Adipose tissue (tissue), 3 donors: Measurements from ENCODE around the gene MYPOP. TPM values are rescaled to one million over a fixed set of nuclear protein-coding genes. Genes with fewer than 3 reads are reported as not detected.

Source experiments
- H3K27ac ChIP-seq: one replicate; pipeline ENCODE4 v1.5.1; 2013; ENCODE audit warnings: low read depth, low read length
- WGBS, 3 donors: extraction: QIAGEN DNeasy Blood & Tissue Kit; methylation state at CpG; one replicate each; pipeline ENCODE4 v1.1.7; 2013; 5-methylcytosine and 5-hydroxymethylcytosine counted together
- polyA plus RNA-seq, 3 donors: library from polyadenylated mRNA; stranded (reverse); fragments of 200-250 nt; gene quantifications; one replicate each; pipeline ENCODE4 v1.2.3, GENCODE V29; 2013
- donor health status: healthy with polysubstance abuse.
- donor health status: Bipolar disorder and iron deficiency.
- donor health status: healthy.

Gene MYPOP, protein sequence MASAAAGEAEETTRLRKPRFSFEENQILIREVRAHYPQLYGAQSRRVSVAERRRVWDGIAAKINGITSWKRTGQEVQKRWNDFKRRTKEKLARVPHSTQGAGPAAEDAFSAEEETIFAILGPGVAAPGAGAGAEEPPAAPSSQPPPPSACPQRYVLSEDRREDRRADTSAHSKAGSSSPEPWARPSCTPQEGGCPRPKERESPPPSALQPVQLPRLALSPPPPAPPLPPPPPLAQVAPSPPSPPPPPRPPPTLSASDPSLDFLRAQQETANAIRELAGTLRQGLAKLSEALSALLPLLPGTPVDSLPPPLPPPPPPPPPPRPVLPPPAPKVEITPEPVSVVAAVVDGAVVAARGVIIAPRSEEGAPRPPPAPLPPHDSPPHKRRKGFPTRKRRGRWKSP
- polyA plus RNA-seq, result 1 to 10 TPM; 2.9 to 3.4 (median 3.4) TPM

DNA sequence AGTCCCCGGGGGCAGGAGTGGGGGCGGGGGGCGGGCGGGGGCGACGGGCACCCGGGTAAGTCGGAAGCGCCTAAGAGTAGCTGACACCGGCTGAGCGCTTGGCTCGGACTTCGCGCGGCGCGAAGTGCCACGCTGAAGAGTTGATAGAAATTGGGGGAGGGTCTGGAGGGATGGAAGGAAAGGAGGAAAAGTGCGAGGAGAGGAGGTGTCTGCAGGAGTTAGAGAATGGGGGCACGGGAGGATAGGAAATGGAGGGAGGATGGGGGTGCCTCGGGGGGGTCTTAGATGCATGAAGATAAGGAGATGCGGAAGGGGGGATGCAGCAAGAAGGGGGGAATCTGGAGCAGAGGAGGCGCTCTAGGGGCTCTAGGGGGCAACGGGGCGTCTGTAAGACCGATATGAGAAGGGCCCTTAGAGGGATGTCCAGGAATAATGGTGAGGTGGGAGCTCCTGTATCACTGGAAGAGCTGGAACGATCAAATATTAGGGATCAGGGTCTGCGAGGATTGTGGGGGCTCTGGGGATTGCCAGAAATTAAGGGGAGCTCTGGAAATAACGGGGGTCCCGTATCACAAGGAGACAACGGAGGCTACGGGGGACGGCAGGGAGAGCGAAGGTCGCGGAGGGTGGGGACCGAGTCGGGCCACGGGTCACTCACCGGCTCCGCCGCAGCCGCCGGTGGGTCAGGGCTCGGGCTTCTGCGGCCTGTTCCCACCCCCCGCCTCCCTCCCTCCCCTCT, at the start of gene MYPOP:
MYPOP (minus strand) TSS at position 702 of the 739 bp plus-strand sequence. CDS start 840 bp downstream, outside the sequence.
- 0 to 1% (median 1%) methylated on average over 35 to 47 of the region's 47 CpGs for WGBS, 3 donors
- H3K27ac ChIP-seq, result no peak within 1 kb of the TSS

DNA sequence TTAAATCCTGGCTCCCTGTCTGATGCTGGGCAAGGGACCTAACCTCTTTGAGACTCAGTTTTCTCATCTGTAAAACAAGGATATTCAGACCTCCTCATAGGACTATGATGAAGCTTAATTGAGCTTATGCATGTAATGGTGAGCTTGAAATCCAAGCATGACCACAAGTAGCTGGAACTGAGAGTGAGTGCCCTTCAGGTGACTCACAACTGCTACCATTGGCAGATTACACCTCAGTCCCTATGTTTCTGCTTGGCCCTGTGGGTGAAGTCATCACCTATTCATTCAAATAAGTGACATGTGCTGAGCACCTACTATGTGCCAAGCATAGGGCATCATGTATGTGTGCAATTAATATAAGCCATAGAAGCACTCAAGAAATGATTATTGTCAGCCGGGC, 45.5 kb upstream of the MYPOP start:
- WGBS, 3 donors, result 86 to 100% (median 100%) methylated on average over 1 of the region's 1 CpG

DNA sequence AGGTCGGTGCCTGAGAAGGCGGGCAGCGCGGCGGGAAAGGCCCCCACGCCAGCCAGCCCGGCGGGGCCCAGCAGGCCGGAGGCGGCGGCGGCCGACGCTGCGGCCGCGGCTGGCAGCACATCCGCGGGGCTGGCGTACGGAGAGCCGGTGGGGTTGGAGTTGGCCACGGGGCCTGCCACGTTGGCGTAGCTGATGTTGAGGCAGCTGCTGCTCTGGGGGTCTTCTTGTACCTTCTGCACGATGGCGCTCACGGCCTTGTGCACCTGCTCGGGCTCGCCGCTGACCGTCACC, 38.0 kb upstream of the MYPOP start:
- H3K27ac ChIP-seq, result no peak overlapping the region
- 53 to 68% (median 66%) methylated on average over 25 to 32 of the region's 32 CpGs for WGBS, 3 donors

More for the DNA sequence above, 45.5 kb upstream of the MYPOP start:
- H3K27ac ChIP-seq, result no peak overlapping the region

DNA sequence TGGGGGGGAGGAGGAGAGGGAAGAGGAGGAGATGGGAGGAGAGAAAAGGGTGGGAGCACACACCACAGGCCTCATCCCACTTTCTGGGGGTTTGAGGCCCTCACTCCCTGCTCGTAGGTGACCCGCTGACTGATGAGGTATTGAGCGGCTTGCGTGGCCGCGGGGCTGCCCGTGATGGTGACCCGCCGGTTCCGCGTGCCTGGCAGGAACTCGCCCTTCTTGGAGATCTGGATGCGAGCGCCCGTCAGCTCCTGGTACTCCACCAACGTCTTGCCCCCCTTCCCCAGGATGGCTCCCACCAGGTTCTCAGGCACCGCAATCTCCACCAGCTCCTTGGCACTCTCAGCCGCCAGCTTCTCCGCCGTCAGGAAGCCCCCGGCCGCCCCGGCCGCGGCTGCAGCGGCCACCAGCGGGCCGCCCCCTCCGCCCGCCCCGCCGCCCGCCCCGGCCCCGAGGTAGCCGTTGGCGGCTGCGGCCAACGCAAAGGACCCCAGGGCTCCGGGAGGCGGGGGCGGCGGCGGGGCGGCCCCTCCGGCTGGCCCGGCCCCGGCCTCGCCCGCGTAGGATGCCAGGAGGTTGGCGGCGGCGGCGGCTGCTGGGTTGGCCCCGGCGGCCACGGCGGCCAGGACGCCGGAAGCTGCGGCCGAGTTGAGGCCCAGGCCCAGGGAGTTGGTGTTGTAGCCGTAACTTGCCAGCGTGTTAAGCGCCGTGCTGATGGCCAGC, 37.5 kb upstream of the MYPOP start:
- H3K27ac ChIP-seq, result no peak overlapping the region
- WGBS, 3 donors, result 21 to 52% (median 46%) methylated on average over 53 to 67 of the region's 67 CpGs

DNA sequence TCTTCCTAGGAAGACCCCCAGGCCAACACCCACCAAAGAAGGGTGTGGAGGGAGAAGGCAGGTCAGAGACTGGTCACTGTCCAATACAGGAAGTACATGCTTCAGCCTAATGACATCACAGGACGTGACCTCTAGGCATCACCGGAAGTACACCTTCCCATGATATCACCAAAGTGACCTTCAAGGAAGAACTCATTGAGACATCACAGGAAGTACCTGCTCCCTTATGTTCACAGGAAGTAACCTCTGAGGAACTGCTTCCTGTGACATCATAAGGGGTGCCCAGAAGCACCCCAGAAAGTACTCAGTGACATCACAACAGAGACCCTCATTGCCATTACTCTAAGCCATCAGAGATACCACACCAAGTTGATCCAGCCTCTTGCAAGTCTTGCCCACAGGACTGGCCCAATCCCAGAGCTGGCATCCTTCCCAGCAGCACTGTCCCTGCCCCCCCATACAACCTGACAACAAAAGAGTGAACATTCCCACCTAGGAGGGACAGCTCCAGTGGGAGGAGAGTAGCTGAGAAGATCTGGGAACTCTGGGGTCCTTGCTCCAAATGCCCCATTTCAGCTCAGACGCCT, 36.4 kb upstream of the MYPOP start:
- H3K27ac ChIP-seq, result no peak overlapping the region
- 66 to 85% (median 70%) methylated on average over 3 of the region's 3 CpGs for WGBS, 3 donors

DNA sequence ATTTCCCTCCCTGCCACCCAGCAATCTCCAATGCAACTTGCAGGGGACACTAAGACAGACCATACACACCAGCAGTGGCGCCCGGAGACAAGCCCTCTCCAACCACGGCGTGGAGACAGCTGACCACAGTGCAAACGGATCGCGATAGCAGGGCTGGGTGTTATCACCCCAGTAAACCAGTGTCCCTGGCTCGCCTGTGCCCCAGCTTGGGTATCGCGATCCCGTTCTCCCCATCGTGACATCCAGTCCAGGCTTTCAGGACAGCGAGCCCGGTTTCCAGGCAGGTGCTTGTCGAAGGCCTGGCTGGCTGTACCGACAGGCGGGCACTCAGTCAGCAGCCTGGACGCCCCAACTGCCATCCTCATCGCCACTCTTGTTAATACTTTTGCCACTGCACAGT, 32.9 kb upstream of the MYPOP start:
- WGBS, 3 donors, result 58 to 77% (median 73%) methylated on average over 19 of the region's 19 CpGs
- no peak overlapping the region for H3K27ac ChIP-seq

DNA sequence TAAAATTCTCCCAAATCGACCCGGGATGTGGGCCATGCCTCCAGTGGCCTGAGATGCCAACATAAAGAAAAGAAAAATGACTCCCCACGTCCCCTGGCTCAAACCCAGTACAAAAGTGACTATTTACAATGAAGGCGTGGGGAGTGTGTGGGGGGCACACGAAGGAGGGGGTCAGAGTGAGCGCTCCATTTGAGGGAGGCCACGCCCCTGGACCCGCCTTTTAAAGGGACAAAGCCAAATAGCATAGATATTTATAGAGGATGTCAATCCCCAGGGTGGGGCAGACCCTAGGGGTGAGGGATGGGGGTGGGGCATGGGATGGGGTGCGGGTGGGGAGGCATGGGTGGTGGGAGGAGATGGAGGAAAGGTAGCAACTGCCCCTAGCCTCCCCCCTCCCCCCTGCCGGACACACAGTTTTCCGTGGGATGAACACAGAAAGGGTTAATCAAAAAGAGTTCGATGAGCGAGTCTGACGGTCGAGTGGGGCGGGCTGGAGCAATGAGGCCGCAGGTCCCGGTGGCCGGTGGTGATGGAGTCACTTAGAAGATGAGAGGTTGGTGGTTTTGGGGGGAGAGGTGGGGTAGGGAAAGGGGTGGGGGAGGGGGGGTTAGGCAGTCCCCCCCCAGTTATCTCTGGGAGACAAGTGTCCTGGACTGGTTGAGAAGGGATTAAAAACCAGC, 32.3 kb upstream of the MYPOP start:
- no peak overlapping the region for H3K27ac ChIP-seq
- WGBS, 3 donors, result 22 to 42% (median 36%) methylated on average over 19 of the region's 19 CpGs

DNA sequence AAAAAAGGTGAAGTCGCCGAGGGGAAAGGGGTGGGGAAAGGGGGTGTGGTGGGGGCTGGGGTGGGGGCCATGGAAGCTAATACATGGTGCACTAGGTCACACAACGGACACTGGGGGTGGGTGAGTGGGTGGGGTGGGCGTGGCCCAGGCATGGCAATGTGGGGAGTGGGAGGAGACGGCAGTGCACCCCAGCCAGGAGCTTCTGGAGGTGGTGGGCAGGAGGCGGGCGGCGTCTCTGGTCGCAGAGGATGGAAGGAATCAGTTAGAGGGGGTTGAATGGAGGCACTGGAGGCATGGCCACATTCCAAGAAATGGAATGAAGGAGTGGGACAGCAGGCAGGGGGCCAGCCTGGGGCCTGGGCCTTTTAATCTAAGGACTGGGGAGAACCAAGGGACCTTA, 31.3 kb upstream of the MYPOP start:
- 67 to 70% (median 70%) methylated on average over 9 of the region's 9 CpGs for WGBS, 3 donors
- no peak overlapping the region for H3K27ac ChIP-seq

DNA sequence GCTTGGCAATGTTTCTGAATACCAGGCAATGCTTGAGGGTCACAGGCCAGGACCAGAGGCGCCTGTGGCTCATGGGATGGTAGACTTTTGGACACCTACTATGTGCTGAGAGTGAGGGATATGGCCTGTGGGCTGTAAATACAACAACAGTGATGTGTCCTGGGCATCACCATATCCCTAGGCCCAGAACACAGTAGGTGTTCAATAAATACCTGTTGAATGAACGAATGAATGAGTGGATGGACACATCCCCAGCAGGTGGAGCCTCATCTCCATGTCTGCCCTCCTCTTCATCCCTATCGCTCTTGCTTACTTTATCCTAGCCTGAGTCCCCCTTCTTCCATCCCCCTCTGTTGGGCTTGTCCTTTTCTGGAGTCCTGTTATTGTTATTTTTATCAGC, 28.6 kb upstream of the MYPOP start:
- no peak overlapping the region for H3K27ac ChIP-seq
- WGBS, 3 donors, result 64 to 67% (median 66%) methylated on average over 3 of the region's 3 CpGs

DNA sequence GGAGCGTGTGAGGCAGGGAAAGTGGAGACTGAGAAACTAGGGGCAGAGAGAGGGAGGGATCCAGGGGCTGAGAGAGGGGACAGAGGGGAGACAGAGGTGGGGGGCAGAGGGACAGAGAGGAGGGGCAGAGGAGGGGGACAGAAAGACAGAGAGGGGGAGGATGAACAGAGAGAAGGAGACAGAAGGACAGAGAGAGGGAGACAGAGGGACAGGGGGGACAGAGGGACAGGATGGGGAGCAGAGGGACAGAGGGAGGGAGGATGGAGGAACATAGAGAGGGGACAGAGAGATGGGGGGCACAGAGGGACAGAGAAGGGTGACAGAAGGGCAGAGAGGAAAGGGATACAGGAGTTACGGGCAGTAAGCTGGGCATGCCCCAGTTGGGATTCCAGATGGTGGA, 26.8 kb upstream of the MYPOP start:
- WGBS, 3 donors, result 71 to 75% (median 74%) methylated on average over 2 of the region's 2 CpGs
- no peak overlapping the region for H3K27ac ChIP-seq

DNA sequence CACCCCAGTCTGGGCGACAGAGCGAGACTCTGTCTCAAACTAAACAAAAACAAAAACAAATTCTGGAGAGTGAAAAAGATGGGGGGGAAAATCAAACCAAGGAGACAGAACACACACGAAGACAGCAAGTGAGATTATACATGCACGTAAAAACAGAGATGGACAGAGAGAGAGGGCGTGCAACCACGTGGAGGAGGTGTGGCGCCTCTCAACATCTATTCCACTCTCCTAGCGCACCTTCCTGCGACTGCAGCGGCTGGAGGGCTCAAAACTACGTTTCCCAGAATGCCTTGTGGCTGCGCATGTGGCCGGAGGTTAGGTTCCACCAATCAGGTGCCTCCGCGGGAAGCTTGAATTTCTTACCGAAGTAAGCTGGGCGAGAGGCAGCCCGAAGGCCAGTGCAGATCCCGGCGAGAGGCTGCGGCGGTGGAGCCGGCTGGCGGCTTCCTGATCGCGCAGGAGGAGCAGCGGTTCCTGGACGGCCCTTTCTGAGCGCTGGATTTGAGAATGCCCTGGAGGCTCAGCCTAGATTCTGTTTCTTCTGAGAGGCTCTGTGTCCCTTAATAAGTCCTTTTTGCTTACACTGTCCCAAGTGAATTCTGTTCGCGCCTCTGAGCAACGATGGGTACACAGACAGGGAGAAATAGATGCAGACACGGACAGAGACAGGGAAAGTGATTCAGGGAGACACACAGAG, 25.3 kb upstream of the MYPOP start:
- WGBS, 3 donors, result 8 to 10% (median 9%) methylated on average over 33 of the region's 33 CpGs
- H3K27ac ChIP-seq, result no peak overlapping the region

DNA sequence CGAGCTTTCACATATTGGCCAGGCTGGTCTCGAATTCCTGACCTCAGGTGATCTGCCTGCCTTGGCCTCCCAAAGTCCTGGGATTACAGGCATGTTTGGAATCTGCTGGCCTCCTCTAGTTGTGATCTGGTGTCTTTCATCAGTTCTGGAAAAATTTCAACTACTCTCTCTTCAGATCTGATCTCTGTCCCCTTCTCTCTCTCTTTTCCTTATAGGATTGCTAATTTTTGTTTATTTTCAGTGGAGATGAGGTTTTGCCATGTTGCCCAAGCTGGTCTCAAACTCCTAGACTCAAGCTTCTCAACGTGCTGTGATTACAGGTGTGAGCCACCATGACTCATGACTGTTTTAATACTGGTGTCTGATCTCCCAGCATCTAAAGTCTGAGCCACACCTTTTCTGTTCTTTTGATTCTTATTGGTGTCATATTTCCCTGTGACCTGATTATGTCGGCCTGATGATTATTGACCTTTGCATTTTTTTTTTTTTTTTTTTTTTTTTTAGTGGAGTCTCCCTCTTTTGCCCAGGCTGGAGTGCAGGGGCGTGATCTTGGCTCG, 22.6 kb upstream of the MYPOP start:
- no peak overlapping the region for H3K27ac ChIP-seq
- 67 to 76% (median 73%) methylated on average over 6 of the region's 6 CpGs for WGBS, 3 donors

DNA sequence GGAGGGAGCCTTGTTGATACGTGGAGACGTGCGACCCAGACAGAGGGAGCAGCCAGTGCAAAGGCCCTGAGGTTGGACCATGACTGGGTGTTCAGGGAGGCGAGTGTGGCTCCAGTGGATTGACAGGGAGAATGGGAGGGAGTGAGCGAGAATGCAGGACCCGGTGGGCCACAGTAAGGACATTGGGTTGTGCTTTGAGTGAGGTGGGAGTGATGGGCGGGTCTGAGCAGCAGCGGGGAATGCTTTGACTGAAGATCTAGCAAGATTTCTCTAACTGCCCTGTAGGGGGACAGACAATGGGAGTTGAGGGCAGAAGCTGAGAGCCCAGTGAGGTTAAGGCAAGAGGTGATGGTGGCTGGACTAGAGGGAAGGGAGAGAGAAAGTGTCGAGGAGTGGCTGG, 19.9 kb upstream of the MYPOP start:
- WGBS, 3 donors, result 56 to 71% (median 66%) methylated on average over 9 of the region's 9 CpGs
- H3K27ac ChIP-seq, result no peak overlapping the region

DNA sequence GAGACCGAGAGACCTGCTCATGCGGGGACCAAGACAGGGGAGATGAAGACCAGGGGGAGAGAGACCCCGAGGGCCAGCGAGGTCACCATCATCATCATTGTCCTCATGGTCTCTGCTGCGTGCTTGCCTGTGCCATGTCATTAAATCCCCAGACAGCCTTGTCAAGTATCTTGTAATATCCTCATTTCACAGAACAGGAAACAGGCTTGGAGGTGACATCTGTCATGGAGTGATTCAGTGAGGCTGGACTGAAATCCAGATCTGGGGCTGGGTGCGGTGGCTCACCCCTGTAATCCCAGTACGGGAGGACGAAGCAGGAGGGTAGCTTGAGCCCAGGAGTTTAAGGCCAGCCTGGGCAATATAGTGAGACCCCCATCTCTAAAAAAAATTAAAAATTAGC, 18.0 kb upstream of the MYPOP start:
- H3K27ac ChIP-seq, result no peak overlapping the region
- 54 to 68% (median 65%) methylated on average over 8 of the region's 8 CpGs for WGBS, 3 donors

DNA sequence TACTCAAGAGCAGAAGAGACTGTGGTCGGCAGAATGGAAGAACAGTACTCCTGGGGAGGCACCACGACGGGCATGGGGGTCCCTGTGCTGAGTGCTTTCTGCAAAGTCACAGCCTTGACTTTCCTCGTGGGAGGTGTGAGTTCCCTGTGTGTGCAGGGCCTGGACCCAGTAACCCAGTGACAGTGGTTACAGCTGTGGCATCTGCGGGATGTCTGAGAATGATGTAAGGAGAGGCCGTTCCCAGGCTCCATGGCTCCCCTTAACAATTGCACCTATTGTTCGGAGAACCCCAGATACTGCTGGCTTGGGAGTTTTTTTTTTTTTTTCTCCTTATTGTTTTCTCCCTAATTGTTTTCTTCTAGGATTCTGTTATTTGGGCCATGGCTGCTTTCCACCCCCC, 17.3 kb upstream of the MYPOP start:
- WGBS, 3 donors, result 40 to 59% (median 49%) methylated on average over 7 of the region's 7 CpGs
- H3K27ac ChIP-seq, result no peak overlapping the region

DNA sequence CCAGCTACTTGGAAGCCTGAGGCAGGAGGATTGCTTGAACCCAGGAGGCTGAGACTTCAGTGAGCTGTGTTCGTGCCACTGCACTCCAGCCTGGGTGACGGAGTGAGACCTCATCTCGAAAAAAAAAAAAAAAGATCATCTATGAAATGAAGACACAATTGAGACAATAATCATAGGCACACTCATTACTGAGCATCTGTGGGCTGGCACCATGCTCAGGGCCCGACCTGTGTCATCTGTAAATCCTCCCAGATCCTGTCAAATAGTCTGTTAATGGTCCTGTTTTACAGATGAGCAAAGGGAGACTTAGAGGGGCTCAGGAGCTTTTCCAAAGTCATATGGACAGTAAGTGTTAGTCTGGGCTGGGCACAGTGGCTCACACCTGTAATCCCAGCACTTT, 16.3 kb upstream of the MYPOP start:
- WGBS, 3 donors, result 63 to 72% (median 65%) methylated on average over 4 of the region's 4 CpGs
- no peak overlapping the region for H3K27ac ChIP-seq

DNA sequence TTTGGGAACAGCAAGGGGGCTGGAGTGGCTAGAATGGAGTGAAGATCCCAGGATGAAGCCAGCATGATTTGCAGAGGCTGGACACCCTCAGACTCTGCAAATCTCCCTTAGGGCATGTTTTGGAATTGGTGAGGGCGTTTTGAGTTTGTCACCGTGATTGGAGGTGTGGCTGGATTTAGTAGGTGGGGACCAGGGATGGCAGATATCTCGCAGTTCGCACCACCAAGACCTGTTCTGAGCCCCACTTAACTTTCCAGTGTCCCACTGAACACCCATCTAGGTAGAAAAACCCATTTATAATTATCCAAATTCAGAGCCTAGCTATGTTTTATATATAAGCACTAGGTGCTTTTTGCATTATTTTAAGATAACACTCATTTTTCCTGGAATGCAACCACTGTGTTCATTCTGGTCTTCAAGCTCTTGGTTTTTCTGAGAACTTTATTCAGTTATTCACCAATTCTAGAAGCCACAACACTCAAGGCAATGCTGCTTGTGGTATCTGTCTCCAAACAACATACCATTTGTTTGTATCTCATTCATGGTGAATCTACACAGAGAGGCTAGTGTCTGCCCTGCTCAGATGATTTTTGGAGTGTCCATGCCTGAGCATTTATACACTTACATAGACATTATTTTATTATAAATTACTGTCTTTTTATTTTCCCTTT, 15.1 kb upstream of the MYPOP start:
- 53 to 70% (median 63%) methylated on average over 4 of the region's 4 CpGs for WGBS, 3 donors
- H3K27ac ChIP-seq, result no peak overlapping the region
